ENCODE data around the gene NMNAT2. TPM values are rescaled to one million over a fixed set of nuclear protein-coding genes. Genes with fewer than 3 reads are reported as not detected.

The NMNAT2 gene
- total RNA-seq, 1 donor from 2014 or later = 0.50 TPM

DNA sequence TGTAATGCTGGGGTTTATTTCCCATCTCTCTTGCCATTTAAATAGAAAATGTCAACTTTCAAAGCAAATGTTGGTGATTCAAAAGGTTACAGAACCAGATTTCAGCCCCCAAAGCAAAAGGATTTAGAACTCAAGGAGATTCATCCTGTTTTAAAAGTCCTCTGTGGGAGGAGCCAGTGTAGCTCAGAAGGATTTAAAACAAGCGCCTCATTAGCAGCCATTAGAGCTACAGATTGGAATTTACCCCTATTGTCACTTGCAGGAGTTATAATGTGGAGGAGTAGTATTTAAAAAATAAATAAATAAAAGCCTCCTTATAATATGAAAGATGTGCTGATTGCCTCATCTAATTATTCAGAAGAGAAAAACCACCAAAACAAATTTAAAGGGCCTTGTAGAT lies 124.3 kb downstream of the NMNAT2 start:
- Histone ChIP-seq H2AFZ (ENCODE audit: low read depth, low read length) (no peak overlapping the region), H3K4me1 (ENCODE audit: insufficient read depth, low read length) (peaks cover 13% of the 10 kb centered on the region), H3K27ac (ENCODE audit: low read depth, low read length) (no peak overlapping the region), H3K79me2 (ENCODE audit: insufficient read depth, low read length) (no peaks in the 10 kb centered on the region), H3K4me3 (ENCODE audit: insufficient read depth, low read depth, low read length) (no peak overlapping the region), H3K4me2 (ENCODE audit: low read length) (no peak overlapping the region), H3K36me3 (ENCODE audit: insufficient read depth, low read length) (no peaks in the 10 kb centered on the region), H3K9ac (ENCODE audit: low read length) (no peak overlapping the region), H4K20me1 (ENCODE audit: insufficient read depth, low read length) (no peaks in the 10 kb centered on the region), H3K9me3 (ENCODE audit: insufficient read depth, low read depth, low read length) (no peaks in the 10 kb centered on the region), H3K27me3 (ENCODE audit: insufficient read depth, low read length) (no peaks in the 10 kb centered on the region)
- Mint-ChIP-seq H3K27ac (ENCODE audit: unreplicated experiment) (no peak overlapping the region), H3K27me3 (ENCODE audit: low read depth, unreplicated experiment) (peaks cover 2% of the 10 kb centered on the region), H3K4me3 (ENCODE audit: unreplicated experiment) (no peak overlapping the region), H3K4me1 (ENCODE audit: low read depth, unreplicated experiment) (peaks cover 13% of the 10 kb centered on the region), H3K36me3 (ENCODE audit: low read depth, unreplicated experiment) (no peaks in the 10 kb centered on the region), H3K9me3 (ENCODE audit: unreplicated experiment) (no peaks in the 10 kb centered on the region)
- FAIRE-seq (no peak), DNase-seq (ENCODE audit: low read depth) (no peak)
- TF ChIP-seq EZH2 (IDR thresholded peaks at IDR 0.05; ENCODE audit: insufficient read depth, low read length) = no peak
- TF ChIP-seq, protein P1, sequence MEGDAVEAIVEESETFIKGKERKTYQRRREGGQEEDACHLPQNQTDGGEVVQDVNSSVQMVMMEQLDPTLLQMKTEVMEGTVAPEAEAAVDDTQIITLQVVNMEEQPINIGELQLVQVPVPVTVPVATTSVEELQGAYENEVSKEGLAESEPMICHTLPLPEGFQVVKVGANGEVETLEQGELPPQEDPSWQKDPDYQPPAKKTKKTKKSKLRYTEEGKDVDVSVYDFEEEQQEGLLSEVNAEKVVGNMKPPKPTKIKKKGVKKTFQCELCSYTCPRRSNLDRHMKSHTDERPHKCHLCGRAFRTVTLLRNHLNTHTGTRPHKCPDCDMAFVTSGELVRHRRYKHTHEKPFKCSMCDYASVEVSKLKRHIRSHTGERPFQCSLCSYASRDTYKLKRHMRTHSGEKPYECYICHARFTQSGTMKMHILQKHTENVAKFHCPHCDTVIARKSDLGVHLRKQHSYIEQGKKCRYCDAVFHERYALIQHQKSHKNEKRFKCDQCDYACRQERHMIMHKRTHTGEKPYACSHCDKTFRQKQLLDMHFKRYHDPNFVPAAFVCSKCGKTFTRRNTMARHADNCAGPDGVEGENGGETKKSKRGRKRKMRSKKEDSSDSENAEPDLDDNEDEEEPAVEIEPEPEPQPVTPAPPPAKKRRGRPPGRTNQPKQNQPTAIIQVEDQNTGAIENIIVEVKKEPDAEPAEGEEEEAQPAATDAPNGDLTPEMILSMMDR (IDR thresholded peaks at IDR 0.05; ENCODE audit: insufficient read depth, low read depth, low read length) = no peak

GRCh38 chr1:183293241-183293640 lies 124.9 kb downstream of the NMNAT2 start:
- H3K4me3 Mint-ChIP-seq (ENCODE audit: unreplicated experiment) = no peak overlapping the region
- no peak for FAIRE-seq
- H3K9me3 Mint-ChIP-seq (ENCODE audit: unreplicated experiment) = no peaks in the 10 kb centered on the region
- Histone ChIP-seq H3K4me1 (ENCODE audit: insufficient read depth, low read length) (peaks cover 13% of the 10 kb centered on the region), H2AFZ (ENCODE audit: low read depth, low read length) (no peak overlapping the region), H3K4me2 (ENCODE audit: low read length) (no peak overlapping the region), H3K9me3 (ENCODE audit: insufficient read depth, low read depth, low read length) (no peaks in the 10 kb centered on the region), H3K36me3 (ENCODE audit: insufficient read depth, low read length) (no peaks in the 10 kb centered on the region), H3K27me3 (ENCODE audit: insufficient read depth, low read length) (no peaks in the 10 kb centered on the region), H3K79me2 (ENCODE audit: insufficient read depth, low read length) (no peaks in the 10 kb centered on the region), H3K4me3 (ENCODE audit: insufficient read depth, low read depth, low read length) (no peak overlapping the region), H4K20me1 (ENCODE audit: insufficient read depth, low read length) (no peaks in the 10 kb centered on the region), H3K27ac (ENCODE audit: low read depth, low read length) (no peak overlapping the region), H3K9ac (ENCODE audit: low read length) (no peak overlapping the region)
- H3K36me3 Mint-ChIP-seq (ENCODE audit: low read depth, unreplicated experiment) = no peaks in the 10 kb centered on the region
- no peak for DNase-seq (ENCODE audit: low read depth)
- peaks cover 13% of the 10 kb centered on the region for H3K4me1 Mint-ChIP-seq (ENCODE audit: low read depth, unreplicated experiment)
- no peak overlapping the region for H3K27ac Mint-ChIP-seq (ENCODE audit: unreplicated experiment)
- TF ChIP-seq EZH2 (IDR thresholded peaks at IDR 0.05; ENCODE audit: insufficient read depth, low read length) = no peak
- TF ChIP-seq, protein P1 (IDR thresholded peaks at IDR 0.05; ENCODE audit: insufficient read depth, low read depth, low read length) = no peak
- peaks cover 5% of the 10 kb centered on the region for H3K27me3 Mint-ChIP-seq (ENCODE audit: low read depth, unreplicated experiment)

DNA sequence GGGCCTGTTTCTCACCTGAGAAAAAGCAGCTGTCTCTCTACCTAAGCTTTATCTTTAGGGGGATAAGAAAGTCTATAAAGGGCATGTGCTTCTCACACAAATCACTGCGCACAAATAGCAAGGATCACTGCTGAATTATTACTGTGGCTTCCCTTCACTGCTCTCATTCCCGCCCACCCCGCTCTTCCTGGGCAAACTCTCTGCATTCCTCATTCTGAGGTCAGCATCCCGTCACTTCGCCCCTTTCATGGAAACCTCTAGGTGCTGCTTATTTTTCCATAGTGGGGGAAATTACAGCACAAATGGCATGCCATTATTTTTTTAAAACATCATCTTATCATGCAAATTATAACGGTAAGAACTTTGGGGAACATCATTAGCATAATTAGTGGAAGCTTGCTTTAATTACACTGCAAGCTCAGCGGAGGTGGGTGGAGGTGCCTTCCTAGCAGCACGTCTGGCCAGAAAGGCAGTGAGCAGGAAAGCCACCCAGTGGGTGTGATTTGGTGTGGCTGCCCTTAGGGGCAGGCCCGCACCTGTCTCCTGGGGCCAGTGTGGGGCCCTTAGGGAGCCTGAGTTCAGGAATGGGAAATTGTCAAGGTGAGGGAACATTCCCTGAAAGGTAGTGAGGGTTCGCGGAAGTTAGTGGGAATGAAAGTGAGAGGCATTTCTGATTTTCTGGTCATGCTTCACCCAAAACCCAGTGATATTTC lies 126.2 kb downstream of the NMNAT2 start:
- H3K36me3 ChIP-seq (ENCODE audit: insufficient read depth, low read length) = no peaks in the 10 kb centered on the region
- no peak overlapping the region for H3K4me3 ChIP-seq (ENCODE audit: insufficient read depth, low read depth, low read length)
- DNase-seq (ENCODE audit: low read depth) (peak; percentile 90), FAIRE-seq (peak; percentile 74)
- Mint-ChIP-seq H3K9me3 (ENCODE audit: unreplicated experiment) (no peaks in the 10 kb centered on the region), H3K4me1 (ENCODE audit: low read depth, unreplicated experiment) (peaks cover 13% of the 10 kb centered on the region), H3K4me3 (ENCODE audit: unreplicated experiment) (no peak overlapping the region), H3K27me3 (ENCODE audit: low read depth, unreplicated experiment) (peaks cover 4% of the 10 kb centered on the region), H3K36me3 (ENCODE audit: low read depth, unreplicated experiment) (no peaks in the 10 kb centered on the region), H3K27ac (ENCODE audit: unreplicated experiment) (peak overlapping the region; percentile 86)
- peaks cover 22% of the 10 kb centered on the region for H3K4me1 ChIP-seq (ENCODE audit: insufficient read depth, low read length)
- peak overlapping the region; percentile 35 for H3K9ac ChIP-seq (ENCODE audit: low read length)
- TF ChIP-seq, protein P1 (IDR thresholded peaks at IDR 0.05; ENCODE audit: insufficient read depth, low read depth, low read length) = no peak
- no peak for TF ChIP-seq EZH2 (IDR thresholded peaks at IDR 0.05; ENCODE audit: insufficient read depth, low read length)
- H4K20me1 ChIP-seq (ENCODE audit: insufficient read depth, low read length) = no peaks in the 10 kb centered on the region
- no peaks in the 10 kb centered on the region for H3K79me2 ChIP-seq (ENCODE audit: insufficient read depth, low read length)
- peak overlapping the region; percentile 63 for H3K4me2 ChIP-seq (ENCODE audit: low read length)
- no peaks in the 10 kb centered on the region for H3K9me3 ChIP-seq (ENCODE audit: insufficient read depth, low read depth, low read length)
- no peaks in the 10 kb centered on the region for H3K27me3 ChIP-seq (ENCODE audit: insufficient read depth, low read length)
- peak overlapping the region; percentile 52 for H3K27ac ChIP-seq (ENCODE audit: low read depth, low read length)
- peak overlapping the region; percentile 11 for H2AFZ ChIP-seq (ENCODE audit: low read depth, low read length)
